Measurements from ENCODE around the gene SLC12A6. TPM values are rescaled to one million over a fixed set of nuclear protein-coding genes. Genes with fewer than 3 reads are reported as not detected.

SLC12A6 gene
- total RNA-seq, 1 experiment from 2014 or later, result 15.1 TPM

DNA sequence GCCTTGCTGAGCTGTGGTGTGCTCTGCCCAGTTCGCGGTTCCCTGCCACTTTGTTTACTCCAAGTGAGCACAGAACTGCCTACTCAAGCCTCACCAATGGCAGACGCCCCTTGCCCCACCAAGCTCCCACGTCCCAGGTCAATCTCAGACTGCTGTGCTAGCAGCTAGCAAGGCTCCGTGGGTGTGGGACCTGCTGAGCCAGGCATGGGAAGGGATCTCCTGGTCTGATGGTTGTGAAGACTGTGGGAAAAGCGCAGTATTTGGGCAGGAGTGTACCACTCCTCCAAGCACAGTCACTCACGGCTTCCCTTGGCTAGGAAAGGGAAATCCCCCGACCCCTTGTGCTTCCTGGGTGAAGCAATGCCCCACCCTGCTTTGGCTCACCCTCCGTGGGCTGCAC lies 45.0 kb downstream of the SLC12A6 start:
- Histone ChIP-seq H3K27me3 (ENCODE audit: insufficient read depth, low read length) (no peaks in the 10 kb centered on the region), H2AFZ (ENCODE audit: low read depth, low read length, poor library complexity, severe bottlenecking) (no peak overlapping the region), H3K4me1 (ENCODE audit: control insufficient read depth in 1 of 2, insufficient read depth in 2 of 2, low read length in 2 of 2) (no peaks in the 10 kb centered on the region), H3K9me2 (ENCODE audit: insufficient read depth) (no peaks in the 10 kb centered on the region), H3K79me2 (ENCODE audit: insufficient read depth, low read length) (no peaks in the 10 kb centered on the region), H4K20me1 (ENCODE audit: insufficient read depth) (no peaks in the 10 kb centered on the region), H3K27ac (ENCODE audit: low read depth, low read length) (no peak overlapping the region), H3K4me2 (ENCODE audit: low read length) (no peak overlapping the region), H3K36me3 (ENCODE audit: control insufficient read depth in 1 of 2, insufficient read depth in 2 of 2, low read length in 2 of 2) (no peaks in the 10 kb centered on the region), H3K4me3 (replicated peaks in 1 of 2; ENCODE audit: low read depth in 1 of 2, low read length in 2 of 2) (no peak overlapping the region), H3K9ac (ENCODE audit: low read length) (no peak overlapping the region), H3K9me3 (ENCODE audit: control insufficient read depth in 1 of 2, insufficient read depth in 1 of 2, low read depth in 1 of 2, low read length in 2 of 2) (no peaks in the 10 kb centered on the region)
- BruUV-seq (replicated peaks), result no TSS peak
- ChIA-PET POLR2A (no interaction called here), CTCF (no interaction called here), RAD21 (ENCODE audit: low non-redundant PET in 1 of 2, low total read pairs in 2 of 2, uncharacterized antibody in 2 of 2, unreplicated experiment in 2 of 2) (no interaction called here)
- TF ChIP-seq ATF3 (IDR thresholded peaks at IDR 0.05), result no peak
- no peak for TF ChIP-seq SRF (IDR thresholded peaks at IDR 0.05; ENCODE audit: low read depth)
- no peak for TF ChIP-seq POLR2AphosphoS5 (IDR thresholded peaks at IDR 0.05; ENCODE audit: low read depth, low read length)
- no peak for TF ChIP-seq EZH2 (IDR thresholded peaks at IDR 0.05)
- TF ChIP-seq TCF7L2 (IDR thresholded peaks at IDR 0.05; ENCODE audit: borderline replicate concordance, extremely low read depth, insufficient read depth, insufficient read length), result no peak
- TF ChIP-seq ELF1 (IDR thresholded peaks at IDR 0.05; ENCODE audit: borderline replicate concordance, low read depth), result no peak
- TF ChIP-seq SIN3A (IDR thresholded peaks at IDR 0.05; ENCODE audit: low read depth), result no peak
- TF ChIP-seq SP1 (IDR thresholded peaks at IDR 0.05; ENCODE audit: low read depth), result no peak
- TF ChIP-seq CBX3 (IDR thresholded peaks at IDR 0.05; ENCODE audit: low read depth), result no peak
- no peak for TF ChIP-seq CEBPB (IDR thresholded peaks at IDR 0.05; ENCODE audit: low read depth)
- no peak for TF ChIP-seq EZH2phosphoT487 (IDR thresholded peaks at IDR 0.05; ENCODE audit: borderline replicate concordance)
- no peak for TF ChIP-seq CTCF (IDR thresholded peaks at IDR 0.05 in 2 of 3, conservative IDR thresholded peaks at IDR 0.05 in 1 of 3; ENCODE audit: borderline replicate concordance in 1 of 3, insufficient read depth in 1 of 3, low read depth in 2 of 3, low read length in 2 of 3)
- no peak for TF ChIP-seq ZFX (IDR thresholded peaks at IDR 0.05)
- TF ChIP-seq, protein P1, sequence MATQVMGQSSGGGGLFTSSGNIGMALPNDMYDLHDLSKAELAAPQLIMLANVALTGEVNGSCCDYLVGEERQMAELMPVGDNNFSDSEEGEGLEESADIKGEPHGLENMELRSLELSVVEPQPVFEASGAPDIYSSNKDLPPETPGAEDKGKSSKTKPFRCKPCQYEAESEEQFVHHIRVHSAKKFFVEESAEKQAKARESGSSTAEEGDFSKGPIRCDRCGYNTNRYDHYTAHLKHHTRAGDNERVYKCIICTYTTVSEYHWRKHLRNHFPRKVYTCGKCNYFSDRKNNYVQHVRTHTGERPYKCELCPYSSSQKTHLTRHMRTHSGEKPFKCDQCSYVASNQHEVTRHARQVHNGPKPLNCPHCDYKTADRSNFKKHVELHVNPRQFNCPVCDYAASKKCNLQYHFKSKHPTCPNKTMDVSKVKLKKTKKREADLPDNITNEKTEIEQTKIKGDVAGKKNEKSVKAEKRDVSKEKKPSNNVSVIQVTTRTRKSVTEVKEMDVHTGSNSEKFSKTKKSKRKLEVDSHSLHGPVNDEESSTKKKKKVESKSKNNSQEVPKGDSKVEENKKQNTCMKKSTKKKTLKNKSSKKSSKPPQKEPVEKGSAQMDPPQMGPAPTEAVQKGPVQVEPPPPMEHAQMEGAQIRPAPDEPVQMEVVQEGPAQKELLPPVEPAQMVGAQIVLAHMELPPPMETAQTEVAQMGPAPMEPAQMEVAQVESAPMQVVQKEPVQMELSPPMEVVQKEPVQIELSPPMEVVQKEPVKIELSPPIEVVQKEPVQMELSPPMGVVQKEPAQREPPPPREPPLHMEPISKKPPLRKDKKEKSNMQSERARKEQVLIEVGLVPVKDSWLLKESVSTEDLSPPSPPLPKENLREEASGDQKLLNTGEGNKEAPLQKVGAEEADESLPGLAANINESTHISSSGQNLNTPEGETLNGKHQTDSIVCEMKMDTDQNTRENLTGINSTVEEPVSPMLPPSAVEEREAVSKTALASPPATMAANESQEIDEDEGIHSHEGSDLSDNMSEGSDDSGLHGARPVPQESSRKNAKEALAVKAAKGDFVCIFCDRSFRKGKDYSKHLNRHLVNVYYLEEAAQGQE (IDR thresholded peaks at IDR 0.05; ENCODE audit: low read depth), result no peak
- TF ChIP-seq FOSL1 (IDR thresholded peaks at IDR 0.05; ENCODE audit: low read depth), result no peak
- no peak for TF ChIP-seq YY1 (IDR thresholded peaks at IDR 0.05; ENCODE audit: extremely low read depth, insufficient replicate concordance, low read depth, low read length)
- TF ChIP-seq MAX (IDR thresholded peaks at IDR 0.05), result no peak
- no peak for TF ChIP-seq ZBTB33 (IDR thresholded peaks at IDR 0.05; ENCODE audit: extremely low read depth, insufficient replicate concordance, low read length)
- ATAC-seq (no peak), DNase-seq (ENCODE audit: low read depth, low spot score) (no peak)
- intact Hi-C loops (cut with micrococcal nuclease), result no loop called here
